WTC11 (cell line): Measurements from ENCODE around the gene PHF14. TPM values are rescaled to one million over a fixed set of nuclear protein-coding genes. Genes with fewer than 3 reads are reported as not detected.

Experiments
- ATAC-seq: fragments of 200-7000 bp; cut with Tn5 transposase; 2 replicates; pipeline ENCODE4 v1.10.0; 2021; ENCODE audit warnings: mild to moderate bottlenecking, moderate library complexity
- CTCF ChIA-PET: fragments of 300-600 bp; sonication (Branson Sonifier 250); formaldehyde crosslinking; loops from one replicate; lab custom pipeline; 2021; ENCODE audit warnings: antibody characterized with exemption; lab: Charles Lee
- POLR2A ChIA-PET: fragments of 350-600 bp; sonication (Branson Sonifier 250); formaldehyde crosslinking; loops from one replicate; lab custom pipeline; 2021; ENCODE audit warnings: antibody characterized with exemption; lab: Charles Lee
- DNase-seq: peaks from one replicate; pipeline ENCODE4 v3.0.0; 2021; ENCODE audit warnings: low spot score
- H3K27ac Mint-ChIP-seq: 2 replicates; pipeline ENCODE4 v1.8.0; 2021; ENCODE audit warnings: mixed read lengths
- H3K27me3 Mint-ChIP-seq: 2 replicates; pipeline ENCODE4 v1.8.0; 2021; ENCODE audit warnings: low read depth, mild to moderate bottlenecking, moderate library complexity, mixed read lengths
- H3K36me3 Mint-ChIP-seq: 2 replicates; pipeline ENCODE4 v1.8.0; 2021; ENCODE audit warnings: mixed read lengths
- H3K4me1 Mint-ChIP-seq: 2 replicates; pipeline ENCODE4 v1.8.0; 2022; ENCODE audit warnings: mixed read lengths
- H3K4me3 Mint-ChIP-seq: 2 replicates; pipeline ENCODE4 v1.8.0; 2021; ENCODE audit warnings: mild to moderate bottlenecking, moderate library complexity, mixed read lengths
- H3K9me3 Mint-ChIP-seq: 2 replicates; pipeline ENCODE4 v1.8.0; 2021; ENCODE audit warnings: mixed read lengths
- ATF1 ChIP-seq: sonication (generic); formaldehyde crosslinking; IDR thresholded peaks from 2 replicates; pipeline ENCODE4 v1.8.1; 2023; ENCODE audit warnings: mild to moderate bottlenecking, moderate library complexity, missing genetic modification reagents
- CBFB ChIP-seq: sonication (generic); formaldehyde crosslinking; IDR thresholded peaks from 2 replicates; pipeline ENCODE4 v1.8.1; 2022; ENCODE audit warnings: mild to moderate bottlenecking, low read depth, missing genetic modification reagents
- EMX1 ChIP-seq: fragments of 250-450 bp; sonication (Bioruptor Pico); IDR thresholded peaks from 2 replicates; pipeline ENCODE4 v1.8.0; 2021; ENCODE audit warnings: mild to moderate bottlenecking
- FOXK1 ChIP-seq: sonication (generic); formaldehyde crosslinking; IDR thresholded peaks from 2 replicates; pipeline ENCODE4 v1.8.0; 2022; ENCODE audit warnings: mild to moderate bottlenecking, moderate library complexity, missing genetic modification reagents
- GTF2I ChIP-seq: fragments of 250-450 bp; sonication (Bioruptor Pico); conservative IDR thresholded peaks from 2 replicates; pipeline ENCODE4 v1.4.0; 2021; ENCODE audit warnings: mild to moderate bottlenecking
- NR1H2 ChIP-seq: sonication (generic); formaldehyde crosslinking; IDR thresholded peaks from 2 replicates; pipeline ENCODE4 v1.9.0; 2021; ENCODE audit warnings: mild to moderate bottlenecking, moderate library complexity, missing genetic modification reagents
- TEAD1 ChIP-seq: sonication (generic); formaldehyde crosslinking; IDR thresholded peaks from 2 replicates; pipeline ENCODE4 v1.8.0; 2022; ENCODE audit warnings: mild to moderate bottlenecking, missing genetic modification reagents
- TEAD4 ChIP-seq: sonication (generic); formaldehyde crosslinking; IDR thresholded peaks from 2 replicates; pipeline ENCODE4 v1.8.0; 2022; ENCODE audit warnings: mild to moderate bottlenecking, missing genetic modification reagents
- total RNA-seq: library from RNA; stranded (reverse); gene quantifications from 3 replicates; pipeline ENCODE4 v1.2.3, GENCODE V29; 2021
- TF ChIP-seq, protein P1 (sequence below): sonication (generic); formaldehyde crosslinking; IDR thresholded peaks from 2 replicates; pipeline ENCODE4 v1.8.1; 2023; ENCODE audit warnings: mild to moderate bottlenecking, missing genetic modification reagents
- TF ChIP-seq, protein P2 (sequence below): fragments of 250-450 bp; sonication (Bioruptor Pico); IDR thresholded peaks from 2 replicates; pipeline ENCODE4 v2.1.2; 2022; ENCODE audit warnings: mild to moderate bottlenecking, moderate library complexity
- TF ChIP-seq, protein P3 (sequence below): sonication (generic); formaldehyde crosslinking; IDR thresholded peaks from 2 replicates; pipeline ENCODE4 v1.8.0; 2023; ENCODE audit warnings: missing genetic modification reagents
- TF ChIP-seq, protein P4 (sequence below): sonication (generic); formaldehyde crosslinking; IDR thresholded peaks from 2 replicates; pipeline ENCODE4 v1.8.0; 2023; ENCODE audit warnings: mild to moderate bottlenecking, missing genetic modification reagents
- TF ChIP-seq, protein P5 (sequence below): sonication (generic); formaldehyde crosslinking; IDR thresholded peaks from 2 replicates; pipeline ENCODE4 v1.8.1; 2023; ENCODE audit warnings: mild to moderate bottlenecking, missing genetic modification reagents, moderate library complexity
- TF ChIP-seq, protein P6 (sequence below): sonication (generic); formaldehyde crosslinking; IDR thresholded peaks from 2 replicates; pipeline ENCODE4 v1.8.1; 2023; ENCODE audit warnings: mild to moderate bottlenecking, missing genetic modification reagents, moderate library complexity
- TF ChIP-seq, protein P7 (sequence below): fragments of 250-450 bp; sonication (Bioruptor Pico); IDR thresholded peaks from 2 replicates; pipeline ENCODE4 v1.9.0; 2021; ENCODE audit warnings: moderate library complexity, mild to moderate bottlenecking, inconsistent platforms, borderline replicate concordance
- TF ChIP-seq, protein P8 (sequence below): sonication (generic); formaldehyde crosslinking; IDR thresholded peaks from 2 replicates; pipeline ENCODE4 v1.8.0; 2022; ENCODE audit warnings: mild to moderate bottlenecking, missing genetic modification reagents
- TF ChIP-seq, protein P9 (sequence below): fragments of 250-450 bp; sonication (Bioruptor Pico); IDR thresholded peaks from 2 replicates; pipeline ENCODE4 v1.8.0; 2021; ENCODE audit warnings: mild to moderate bottlenecking
- TF ChIP-seq, protein P10 (sequence below): fragments of 250-450 bp; sonication (Bioruptor Pico); conservative IDR thresholded peaks from 2 replicates; pipeline ENCODE4 v1.9.0; 2021; ENCODE audit warnings: mild to moderate bottlenecking

Gene PHF14
- total RNA-seq, 1 experiment from 2014 or later: 47.7 TPM

DNA sequence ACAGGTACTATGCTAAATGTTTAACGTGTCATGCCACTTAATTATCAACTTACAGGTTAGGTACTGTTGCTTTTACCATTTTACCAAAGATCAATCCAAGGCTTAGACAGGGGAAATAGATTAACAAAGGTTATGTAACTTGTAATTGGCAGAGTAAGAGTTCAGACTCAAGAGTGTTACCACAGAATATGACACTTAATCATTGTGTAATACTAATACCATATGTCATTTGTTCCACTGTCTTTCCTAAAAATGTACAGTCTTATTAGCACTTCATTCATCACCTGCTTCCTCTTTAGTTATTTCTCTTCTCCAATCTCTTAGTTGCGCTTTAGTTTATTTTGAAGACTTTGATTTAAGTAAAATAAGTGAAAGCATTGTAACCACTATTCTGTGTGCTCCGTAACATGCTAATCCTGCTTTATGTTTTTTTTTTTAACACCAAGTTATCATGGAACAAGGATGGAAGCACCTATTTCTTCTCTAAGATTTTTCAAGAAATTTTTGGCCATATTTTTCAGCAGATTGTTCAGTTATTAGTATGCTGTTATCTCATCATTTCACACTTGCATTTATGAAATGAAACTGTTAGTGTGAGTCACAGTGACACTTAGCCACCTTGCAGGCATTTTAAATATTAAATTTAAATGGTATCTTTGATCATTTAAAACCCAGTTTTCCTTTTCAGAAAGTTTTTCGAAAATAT is 197.3 kb downstream of the PHF14 start:
- H3K4me1 Mint-ChIP-seq: no peaks in the 10 kb centered on the region
- no peaks in the 10 kb centered on the region for H3K9me3 Mint-ChIP-seq
- no peak for ATAC-seq
- no peaks in the 10 kb centered on the region for H3K27me3 Mint-ChIP-seq
- ChIA-PET CTCF (no interaction called here), POLR2A (no interaction called here)
- no peak for DNase-seq
- TF ChIP-seq, protein P1, sequence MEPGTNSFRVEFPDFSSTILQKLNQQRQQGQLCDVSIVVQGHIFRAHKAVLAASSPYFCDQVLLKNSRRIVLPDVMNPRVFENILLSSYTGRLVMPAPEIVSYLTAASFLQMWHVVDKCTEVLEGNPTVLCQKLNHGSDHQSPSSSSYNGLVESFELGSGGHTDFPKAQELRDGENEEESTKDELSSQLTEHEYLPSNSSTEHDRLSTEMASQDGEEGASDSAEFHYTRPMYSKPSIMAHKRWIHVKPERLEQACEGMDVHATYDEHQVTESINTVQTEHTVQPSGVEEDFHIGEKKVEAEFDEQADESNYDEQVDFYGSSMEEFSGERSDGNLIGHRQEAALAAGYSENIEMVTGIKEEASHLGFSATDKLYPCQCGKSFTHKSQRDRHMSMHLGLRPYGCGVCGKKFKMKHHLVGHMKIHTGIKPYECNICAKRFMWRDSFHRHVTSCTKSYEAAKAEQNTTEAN: no peak
- TF ChIP-seq, protein P2, sequence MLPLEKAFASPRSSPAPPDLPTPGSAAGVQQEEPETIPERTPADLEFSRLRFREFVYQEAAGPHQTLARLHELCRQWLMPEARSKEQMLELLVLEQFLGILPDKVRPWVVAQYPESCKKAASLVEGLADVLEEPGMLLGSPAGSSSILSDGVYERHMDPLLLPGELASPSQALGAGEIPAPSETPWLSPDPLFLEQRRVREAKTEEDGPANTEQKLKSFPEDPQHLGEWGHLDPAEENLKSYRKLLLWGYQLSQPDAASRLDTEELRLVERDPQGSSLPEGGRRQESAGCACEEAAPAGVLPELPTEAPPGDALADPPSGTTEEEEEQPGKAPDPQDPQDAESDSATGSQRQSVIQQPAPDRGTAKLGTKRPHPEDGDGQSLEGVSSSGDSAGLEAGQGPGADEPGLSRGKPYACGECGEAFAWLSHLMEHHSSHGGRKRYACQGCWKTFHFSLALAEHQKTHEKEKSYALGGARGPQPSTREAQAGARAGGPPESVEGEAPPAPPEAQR (CRISPR knock-in tag): no peak
- no peak for TF ChIP-seq TEAD4 (CRISPR knock-in tag)
- TF ChIP-seq, protein P3, sequence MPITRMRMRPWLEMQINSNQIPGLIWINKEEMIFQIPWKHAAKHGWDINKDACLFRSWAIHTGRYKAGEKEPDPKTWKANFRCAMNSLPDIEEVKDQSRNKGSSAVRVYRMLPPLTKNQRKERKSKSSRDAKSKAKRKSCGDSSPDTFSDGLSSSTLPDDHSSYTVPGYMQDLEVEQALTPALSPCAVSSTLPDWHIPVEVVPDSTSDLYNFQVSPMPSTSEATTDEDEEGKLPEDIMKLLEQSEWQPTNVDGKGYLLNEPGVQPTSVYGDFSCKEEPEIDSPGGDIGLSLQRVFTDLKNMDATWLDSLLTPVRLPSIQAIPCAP (CRISPR knock-in tag): no peak
- TF ChIP-seq, protein P4, sequence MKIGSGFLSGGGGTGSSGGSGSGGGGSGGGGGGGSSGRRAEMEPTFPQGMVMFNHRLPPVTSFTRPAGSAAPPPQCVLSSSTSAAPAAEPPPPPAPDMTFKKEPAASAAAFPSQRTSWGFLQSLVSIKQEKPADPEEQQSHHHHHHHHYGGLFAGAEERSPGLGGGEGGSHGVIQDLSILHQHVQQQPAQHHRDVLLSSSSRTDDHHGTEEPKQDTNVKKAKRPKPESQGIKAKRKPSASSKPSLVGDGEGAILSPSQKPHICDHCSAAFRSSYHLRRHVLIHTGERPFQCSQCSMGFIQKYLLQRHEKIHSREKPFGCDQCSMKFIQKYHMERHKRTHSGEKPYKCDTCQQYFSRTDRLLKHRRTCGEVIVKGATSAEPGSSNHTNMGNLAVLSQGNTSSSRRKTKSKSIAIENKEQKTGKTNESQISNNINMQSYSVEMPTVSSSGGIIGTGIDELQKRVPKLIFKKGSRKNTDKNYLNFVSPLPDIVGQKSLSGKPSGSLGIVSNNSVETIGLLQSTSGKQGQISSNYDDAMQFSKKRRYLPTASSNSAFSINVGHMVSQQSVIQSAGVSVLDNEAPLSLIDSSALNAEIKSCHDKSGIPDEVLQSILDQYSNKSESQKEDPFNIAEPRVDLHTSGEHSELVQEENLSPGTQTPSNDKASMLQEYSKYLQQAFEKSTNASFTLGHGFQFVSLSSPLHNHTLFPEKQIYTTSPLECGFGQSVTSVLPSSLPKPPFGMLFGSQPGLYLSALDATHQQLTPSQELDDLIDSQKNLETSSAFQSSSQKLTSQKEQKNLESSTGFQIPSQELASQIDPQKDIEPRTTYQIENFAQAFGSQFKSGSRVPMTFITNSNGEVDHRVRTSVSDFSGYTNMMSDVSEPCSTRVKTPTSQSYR (CRISPR knock-in tag): no peak
- TF ChIP-seq, protein P5, sequence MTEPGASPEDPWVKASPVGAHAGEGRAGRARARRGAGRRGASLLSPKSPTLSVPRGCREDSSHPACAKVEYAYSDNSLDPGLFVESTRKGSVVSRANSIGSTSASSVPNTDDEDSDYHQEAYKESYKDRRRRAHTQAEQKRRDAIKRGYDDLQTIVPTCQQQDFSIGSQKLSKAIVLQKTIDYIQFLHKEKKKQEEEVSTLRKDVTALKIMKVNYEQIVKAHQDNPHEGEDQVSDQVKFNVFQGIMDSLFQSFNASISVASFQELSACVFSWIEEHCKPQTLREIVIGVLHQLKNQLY (CRISPR knock-in tag): no peak
- no peak for TF ChIP-seq TEAD1
- no peak for TF ChIP-seq NR1H2 (CRISPR knock-in tag)
- TF ChIP-seq, protein P6, sequence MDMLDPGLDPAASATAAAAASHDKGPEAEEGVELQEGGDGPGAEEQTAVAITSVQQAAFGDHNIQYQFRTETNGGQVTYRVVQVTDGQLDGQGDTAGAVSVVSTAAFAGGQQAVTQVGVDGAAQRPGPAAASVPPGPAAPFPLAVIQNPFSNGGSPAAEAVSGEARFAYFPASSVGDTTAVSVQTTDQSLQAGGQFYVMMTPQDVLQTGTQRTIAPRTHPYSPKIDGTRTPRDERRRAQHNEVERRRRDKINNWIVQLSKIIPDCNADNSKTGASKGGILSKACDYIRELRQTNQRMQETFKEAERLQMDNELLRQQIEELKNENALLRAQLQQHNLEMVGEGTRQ (CRISPR knock-in tag): no peak
- TF ChIP-seq, protein P7, sequence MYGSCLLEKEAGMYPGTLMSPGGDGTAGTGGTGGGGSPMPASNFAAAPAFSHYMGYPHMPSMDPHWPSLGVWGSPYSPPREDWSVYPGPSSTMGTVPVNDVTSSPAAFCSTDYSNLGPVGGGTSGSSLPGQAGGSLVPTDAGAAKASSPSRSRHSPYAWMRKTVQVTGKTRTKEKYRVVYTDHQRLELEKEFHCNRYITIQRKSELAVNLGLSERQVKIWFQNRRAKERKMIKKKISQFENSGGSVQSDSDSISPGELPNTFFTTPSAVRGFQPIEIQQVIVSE (CRISPR knock-in tag): no peak
- TF ChIP-seq, protein P8, sequence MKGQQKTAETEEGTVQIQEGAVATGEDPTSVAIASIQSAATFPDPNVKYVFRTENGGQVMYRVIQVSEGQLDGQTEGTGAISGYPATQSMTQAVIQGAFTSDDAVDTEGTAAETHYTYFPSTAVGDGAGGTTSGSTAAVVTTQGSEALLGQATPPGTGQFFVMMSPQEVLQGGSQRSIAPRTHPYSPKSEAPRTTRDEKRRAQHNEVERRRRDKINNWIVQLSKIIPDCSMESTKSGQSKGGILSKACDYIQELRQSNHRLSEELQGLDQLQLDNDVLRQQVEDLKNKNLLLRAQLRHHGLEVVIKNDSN (CRISPR knock-in tag): no peak
- TF ChIP-seq, protein P9, sequence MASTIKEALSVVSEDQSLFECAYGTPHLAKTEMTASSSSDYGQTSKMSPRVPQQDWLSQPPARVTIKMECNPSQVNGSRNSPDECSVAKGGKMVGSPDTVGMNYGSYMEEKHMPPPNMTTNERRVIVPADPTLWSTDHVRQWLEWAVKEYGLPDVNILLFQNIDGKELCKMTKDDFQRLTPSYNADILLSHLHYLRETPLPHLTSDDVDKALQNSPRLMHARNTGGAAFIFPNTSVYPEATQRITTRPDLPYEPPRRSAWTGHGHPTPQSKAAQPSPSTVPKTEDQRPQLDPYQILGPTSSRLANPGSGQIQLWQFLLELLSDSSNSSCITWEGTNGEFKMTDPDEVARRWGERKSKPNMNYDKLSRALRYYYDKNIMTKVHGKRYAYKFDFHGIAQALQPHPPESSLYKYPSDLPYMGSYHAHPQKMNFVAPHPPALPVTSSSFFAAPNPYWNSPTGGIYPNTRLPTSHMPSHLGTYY (CRISPR knock-in tag): no peak
- TF ChIP-seq, protein P10, sequence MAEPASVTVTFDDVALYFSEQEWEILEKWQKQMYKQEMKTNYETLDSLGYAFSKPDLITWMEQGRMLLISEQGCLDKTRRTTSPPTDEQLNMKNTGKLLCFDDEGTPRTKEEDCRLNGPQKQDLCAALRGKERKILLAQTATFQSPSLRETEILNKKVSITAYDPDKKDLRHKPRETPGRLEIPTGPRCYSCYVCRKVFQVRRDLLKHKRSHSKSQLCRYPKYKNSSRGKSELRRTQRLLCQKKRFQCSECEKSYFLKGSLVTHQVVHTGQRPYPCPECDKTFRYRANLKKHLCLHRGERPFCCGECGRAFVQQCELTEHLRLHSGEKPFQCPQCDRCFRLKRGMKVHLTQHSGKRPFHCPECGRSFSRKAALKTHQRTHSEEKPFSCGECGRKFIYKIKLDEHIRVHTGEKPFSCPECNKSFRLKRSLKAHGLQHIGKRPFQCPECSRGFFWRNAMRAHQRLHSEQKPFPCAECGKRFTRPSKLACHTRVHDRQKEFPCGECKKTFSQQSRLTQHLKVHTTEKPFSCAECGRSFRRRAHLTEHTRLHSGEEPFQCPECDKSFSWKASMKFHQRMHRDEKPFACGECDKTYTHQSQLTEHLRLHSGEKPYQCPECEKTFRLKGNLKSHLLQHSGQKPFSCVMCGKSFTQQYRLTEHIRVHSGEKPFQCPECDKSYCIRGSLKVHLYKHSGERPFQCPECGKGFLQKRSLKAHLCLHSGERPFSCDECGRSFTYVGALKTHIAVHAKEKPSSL (CRISPR knock-in tag): no peak
- no peak for TF ChIP-seq CBFB (CRISPR knock-in tag)
- no peak for TF ChIP-seq FOXK1 (CRISPR knock-in tag)
- no peak for TF ChIP-seq ATF1
- TF ChIP-seq EMX1 (CRISPR knock-in tag): no peak
- TF ChIP-seq GTF2I: no peak
- H3K4me3 Mint-ChIP-seq: no peak overlapping the region
- H3K36me3 Mint-ChIP-seq: no peaks in the 10 kb centered on the region
- H3K27ac Mint-ChIP-seq: no peak overlapping the region
